CD4-positive, alpha-beta T cell treated with Interleukin-15 for 4 hours (primary cell): ENCODE data around the gene MLKL.

ENCODE experiments used
- DNase-seq: peaks from one replicate; pipeline ENCODE4 v3.0.0-alpha.2; 2020; ENCODE audit warnings: low spot score

MLKL gene

GRCh38 chr16:74700438-74701225 lies at the start of gene MLKL:
Gene MLKL, minus strand, starts transcription at chr16:74700862. Its CDS starts 5,105 bp downstream, at chr16:74695757.
- peak; percentile 53 for DNase-seq

- no peak for DNase-seq
Measured at GRCh38 chr16:74749291-74750055, 48.8 kb upstream of the MLKL start.

- no peak for DNase-seq
Measured at GRCh38 chr16:74748616-74749026, 48.0 kb upstream of the MLKL start.

DNA sequence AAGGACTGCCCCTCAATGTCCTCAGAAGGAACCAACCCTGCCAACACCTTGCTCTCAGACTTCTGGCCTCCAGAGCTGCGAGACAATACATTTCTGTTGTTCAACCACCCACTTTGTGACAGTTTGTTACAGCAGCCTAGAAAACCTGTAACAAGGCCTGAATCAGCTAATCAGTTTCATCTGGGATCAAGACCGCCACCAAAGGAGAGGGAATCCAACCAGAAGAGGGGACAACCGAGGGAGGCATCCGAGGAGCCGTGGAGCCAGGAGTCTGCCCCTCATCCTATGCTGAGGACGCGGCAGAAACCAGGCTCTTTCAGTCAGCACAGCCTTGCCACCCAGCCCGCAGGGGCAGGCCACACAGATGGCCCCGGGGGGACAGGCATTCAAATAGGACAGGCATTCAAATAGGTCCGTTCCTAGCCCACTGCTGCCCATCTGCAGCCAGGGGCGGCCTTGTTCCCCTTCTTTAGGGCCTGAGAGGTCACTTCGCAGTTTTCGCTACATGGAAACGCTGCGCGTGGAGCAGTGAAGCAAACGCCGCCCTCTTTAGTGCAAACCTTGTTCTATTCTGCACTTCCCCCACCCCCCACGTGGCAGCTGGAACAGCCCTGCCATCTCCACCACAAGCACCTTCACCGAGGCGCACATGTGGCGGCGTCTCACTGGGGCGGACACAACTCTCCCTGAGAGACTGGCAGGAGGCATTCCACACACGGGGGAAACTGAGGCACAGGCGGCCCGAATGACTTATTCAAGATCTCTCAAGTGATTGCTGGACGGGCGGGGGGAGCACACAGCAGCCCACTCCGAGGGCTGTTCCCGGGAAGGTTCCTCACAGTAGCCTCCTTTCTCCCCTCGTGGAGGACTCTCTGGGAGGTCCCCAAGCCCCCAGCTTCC lies 47.3 kb upstream of the MLKL start:
- DNase-seq, result no peak

DNA sequence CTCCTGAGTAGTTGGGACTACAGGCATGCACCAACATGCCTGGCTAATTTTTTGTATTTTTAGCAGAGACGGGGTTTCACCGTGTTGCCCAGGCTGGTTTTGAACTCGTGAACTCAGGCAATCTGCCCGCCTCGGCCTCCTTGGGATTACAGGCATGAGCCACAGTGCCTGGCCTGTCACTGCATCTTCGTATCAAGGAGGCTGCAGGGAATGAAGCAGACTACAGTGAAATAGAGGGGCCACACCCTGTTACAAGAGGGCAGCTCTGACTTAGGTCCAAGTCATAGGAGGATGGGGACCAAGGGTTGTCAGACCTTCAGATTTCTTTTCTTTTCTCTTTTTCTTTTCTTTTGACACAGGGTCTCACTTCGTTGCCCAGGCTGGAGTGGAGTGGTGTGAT lies 45.3 kb upstream of the MLKL start:
- no peak for DNase-seq

- DNase-seq, result no peak
Measured at GRCh38 chr16:74745109-74745615, 44.5 kb upstream of the MLKL start.

DNA sequence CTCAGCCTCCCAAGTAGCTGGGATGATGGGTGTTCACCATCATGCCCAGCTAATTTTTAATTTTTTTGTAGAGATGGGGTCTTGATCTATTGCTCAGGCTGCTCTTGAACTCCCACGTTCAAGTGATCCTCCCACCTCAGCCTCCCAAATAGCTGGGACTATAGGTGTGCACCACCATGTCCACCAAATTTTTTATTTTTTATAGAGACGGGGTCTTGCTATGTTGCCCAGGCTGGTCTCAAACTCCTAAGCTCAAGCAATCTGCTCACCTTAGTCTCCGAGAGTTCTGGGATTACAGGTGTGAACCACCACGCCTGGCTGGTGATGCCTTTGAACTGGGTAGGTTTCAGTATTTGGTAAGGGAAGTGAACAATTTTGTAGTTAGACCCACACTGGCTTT lies 43.9 kb upstream of the MLKL start:
- no peak for DNase-seq

- DNase-seq, result no peak
Measured at GRCh38 chr16:74743668-74744299, 43.1 kb upstream of the MLKL start.

- no peak for DNase-seq
Measured at GRCh38 chr16:74743045-74743667, 42.5 kb upstream of the MLKL start.

DNA sequence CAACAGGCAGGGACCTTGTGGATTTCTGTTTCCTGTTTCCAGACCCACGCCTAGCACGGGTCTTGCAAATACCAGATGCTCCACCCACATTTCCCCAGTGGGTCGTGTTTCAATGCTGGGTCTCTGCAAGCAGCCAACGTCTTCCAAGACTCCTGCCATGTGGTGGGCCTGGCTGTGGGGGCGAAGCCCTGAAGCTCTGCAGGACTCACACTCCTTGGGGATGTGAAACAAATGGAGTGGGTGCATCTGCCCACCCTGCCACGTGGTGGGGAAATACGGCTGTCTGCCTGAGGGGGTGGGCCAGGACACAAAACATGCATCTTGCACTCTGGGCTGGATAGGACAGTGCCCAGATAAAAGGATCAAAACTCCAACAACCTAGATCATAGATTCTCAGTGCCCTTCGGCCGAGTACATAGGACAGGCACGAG lies 41.4 kb upstream of the MLKL start:
- no peak for DNase-seq

DNA sequence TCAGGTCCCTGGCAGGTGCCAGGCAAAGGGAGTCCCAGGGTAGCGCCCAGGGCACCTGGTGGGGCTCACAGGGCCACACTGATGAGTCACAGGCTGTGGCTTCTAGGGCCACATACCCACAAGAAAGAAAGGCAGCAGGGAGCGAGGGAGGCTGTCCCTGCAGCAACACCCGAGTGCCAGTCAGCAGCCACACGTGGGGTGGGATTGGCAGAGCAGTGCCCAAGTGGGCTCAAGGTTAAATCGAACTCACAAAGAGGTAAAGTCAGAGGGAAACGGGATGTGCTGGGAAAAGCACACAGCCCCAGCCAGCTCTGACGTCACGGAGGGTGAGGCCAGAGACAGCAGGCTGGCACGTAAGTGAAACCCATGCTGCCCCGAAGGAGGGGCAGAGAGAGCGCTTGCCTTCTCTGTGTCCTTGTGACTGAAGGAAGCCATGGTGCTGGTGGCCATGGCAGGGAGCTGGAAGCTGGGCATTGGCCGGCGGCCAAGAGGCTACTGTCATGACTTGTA lies 40.2 kb upstream of the MLKL start:
- DNase-seq, result no peak

DNA sequence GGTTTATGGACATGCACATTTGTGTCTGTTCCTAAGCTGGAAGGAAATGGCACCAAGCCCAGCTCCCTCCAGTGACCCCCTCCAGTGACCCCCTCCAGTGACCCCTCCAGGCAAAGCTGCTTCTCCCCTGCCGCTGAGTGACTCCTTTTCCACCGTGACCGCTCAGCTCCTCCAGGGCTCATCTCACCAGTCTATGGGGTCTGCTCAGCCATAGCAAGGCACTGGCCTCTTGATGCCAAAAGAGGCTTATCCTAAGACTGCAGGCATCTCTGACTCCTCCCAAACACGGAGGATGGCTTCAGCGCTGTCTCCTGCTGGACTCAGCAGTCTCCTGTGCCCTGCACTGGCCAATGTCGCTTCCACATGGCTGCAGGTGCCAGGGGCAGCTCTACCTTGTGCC lies 38.6 kb upstream of the MLKL start:
- no peak for DNase-seq

- DNase-seq, result no peak
Measured at GRCh38 chr16:74738816-74739215, 38.2 kb upstream of the MLKL start.

DNA sequence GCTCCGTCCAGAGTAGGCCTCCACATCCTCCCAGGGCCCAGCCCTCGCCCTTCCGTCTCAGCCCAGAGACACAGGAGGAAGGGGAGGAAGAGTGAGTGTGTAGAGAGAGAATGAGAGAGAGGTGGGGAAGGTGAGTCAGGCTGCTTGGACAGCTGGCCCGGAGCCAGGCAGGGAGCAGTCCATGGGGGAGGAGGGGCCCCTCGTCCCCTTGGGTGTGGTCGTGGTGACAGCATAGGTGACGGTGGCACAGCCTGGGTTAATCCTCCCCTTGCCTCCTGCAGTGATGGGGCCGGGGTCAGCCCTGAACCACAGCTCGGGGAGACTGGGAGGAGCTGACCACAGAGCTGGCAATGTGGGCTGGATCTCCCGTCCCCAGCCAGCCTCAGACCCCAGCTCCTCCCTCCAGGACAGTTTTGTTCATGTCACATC lies 37.5 kb upstream of the MLKL start:
- no peak for DNase-seq

DNA sequence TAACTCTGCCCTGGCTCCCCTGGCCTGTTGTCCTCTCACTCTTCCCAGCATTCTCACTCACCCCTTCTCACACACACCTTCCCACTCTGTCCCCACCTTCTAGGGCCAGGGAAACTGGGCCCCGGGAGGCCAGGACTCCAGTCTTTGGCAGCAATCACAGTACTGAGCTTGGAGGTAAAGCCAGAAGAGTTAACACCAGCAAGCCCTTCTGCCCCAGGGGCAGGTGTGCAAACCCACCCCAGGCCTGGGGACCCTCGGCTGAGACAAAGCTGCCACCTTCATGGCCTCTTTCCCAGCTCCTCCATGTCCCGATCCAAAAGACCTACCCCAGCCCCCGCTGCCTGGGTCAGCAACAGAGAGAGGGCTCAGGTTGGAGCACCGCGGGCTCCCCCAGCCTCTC lies 36.9 kb upstream of the MLKL start:
- no peak for DNase-seq

DNA sequence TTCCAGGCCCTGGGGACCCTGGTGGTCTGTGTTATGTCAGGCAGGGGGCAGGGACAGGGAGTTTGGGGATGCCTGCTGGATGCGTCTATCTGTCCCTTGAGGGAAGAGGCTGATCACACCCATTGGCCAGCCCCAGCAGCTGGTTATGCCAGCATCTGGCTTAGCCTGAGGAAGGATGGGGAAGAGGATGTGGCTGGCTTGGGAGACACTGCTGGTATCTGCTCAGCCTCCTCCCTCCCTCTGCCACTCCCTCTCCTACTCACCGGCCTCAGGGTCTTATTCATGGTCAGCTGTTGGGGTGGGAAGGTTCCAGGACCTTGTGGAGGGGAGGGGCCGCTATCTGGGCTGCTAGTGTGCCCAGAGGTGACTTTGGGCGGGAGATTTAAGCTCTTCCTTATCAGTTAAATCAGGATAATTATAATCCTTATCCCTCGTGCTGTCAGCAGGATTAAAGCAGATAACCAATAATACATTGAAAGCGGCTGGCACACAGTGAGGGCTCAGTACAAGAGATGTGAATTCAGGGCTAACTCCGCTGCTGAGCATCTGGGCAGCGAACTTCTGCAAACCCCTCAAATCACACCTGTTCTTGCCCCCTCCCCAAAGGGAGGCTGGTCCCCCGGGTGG lies 36.0 kb upstream of the MLKL start:
- DNase-seq, result no peak

DNA sequence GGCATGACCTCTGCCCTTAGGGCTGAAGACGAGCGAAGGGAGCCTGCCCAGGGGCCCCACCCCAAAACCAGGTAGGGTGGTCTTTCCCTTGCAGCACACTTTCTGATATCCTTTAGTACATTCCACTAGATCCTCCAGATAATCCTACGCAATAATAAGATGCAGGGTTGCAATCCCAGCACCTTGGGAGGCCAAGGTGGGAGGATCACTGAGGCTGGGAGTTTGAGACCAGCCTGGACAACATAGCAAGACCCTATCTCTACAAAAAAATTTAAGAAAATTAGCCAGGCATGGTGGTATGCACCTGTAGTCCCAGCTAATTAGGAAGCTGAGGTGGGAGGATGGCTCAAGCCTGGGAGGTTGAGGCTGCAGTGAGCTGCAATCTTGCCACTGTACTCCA lies 34.9 kb upstream of the MLKL start:
- no peak for DNase-seq

- no peak for DNase-seq
Measured at GRCh38 chr16:74735162-74735452, 34.4 kb upstream of the MLKL start.

GRCh38 chr16:74734361-74735161 lies 33.9 kb upstream of the MLKL start:
- DNase-seq, result no peak
